ENCODE results near the gene KREMEN1.

KREMEN1 gene

DNA sequence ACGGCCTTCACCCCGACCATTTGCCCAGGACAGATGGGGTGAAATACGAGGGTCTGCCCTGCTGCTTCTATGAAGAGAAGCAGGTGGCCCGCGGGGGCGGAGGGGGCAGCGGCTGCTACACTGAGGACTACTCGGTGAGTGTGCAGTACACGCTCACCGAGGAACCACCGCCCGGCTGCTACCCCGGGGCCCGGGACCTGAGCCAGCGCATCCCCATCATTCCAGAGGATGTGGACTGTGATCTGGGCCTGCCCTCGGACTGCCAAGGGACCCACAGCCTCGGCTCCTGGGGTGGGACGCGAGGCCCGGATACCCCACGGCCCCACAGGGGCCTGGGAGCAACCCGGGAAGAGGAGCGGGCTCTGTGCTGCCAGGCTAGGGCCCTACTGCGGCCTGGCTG, 22.4 kb upstream of the KREMEN1 start:
- no peaks in the 10 kb centered on the region for H3K9me3 ChIP-seq (ENCODE audit: control insufficient read depth in 1 of 2, low read length in 2 of 2)
- H3K4me3 ChIP-seq (ENCODE audit: low read depth in 1 of 2, low read length in 2 of 2): no peak overlapping the region
- H3K27ac ChIP-seq (ENCODE audit: low read length): no peak overlapping the region
- peaks cover 13 to 42% of the 10 kb centered on the region in 2 donors for H3K36me3 ChIP-seq (ENCODE audit: control insufficient read depth in 1 of 2, insufficient read depth in 2 of 2, low read length in 2 of 2)
- H3K4me1 ChIP-seq (ENCODE audit: control insufficient read depth in 1 of 2, insufficient read depth in 2 of 2, low read length in 2 of 2): no peaks in the 10 kb centered on the region
- no peaks in the 10 kb centered on the region for H3K27me3 ChIP-seq (ENCODE audit: low read depth, low read length)

DNA sequence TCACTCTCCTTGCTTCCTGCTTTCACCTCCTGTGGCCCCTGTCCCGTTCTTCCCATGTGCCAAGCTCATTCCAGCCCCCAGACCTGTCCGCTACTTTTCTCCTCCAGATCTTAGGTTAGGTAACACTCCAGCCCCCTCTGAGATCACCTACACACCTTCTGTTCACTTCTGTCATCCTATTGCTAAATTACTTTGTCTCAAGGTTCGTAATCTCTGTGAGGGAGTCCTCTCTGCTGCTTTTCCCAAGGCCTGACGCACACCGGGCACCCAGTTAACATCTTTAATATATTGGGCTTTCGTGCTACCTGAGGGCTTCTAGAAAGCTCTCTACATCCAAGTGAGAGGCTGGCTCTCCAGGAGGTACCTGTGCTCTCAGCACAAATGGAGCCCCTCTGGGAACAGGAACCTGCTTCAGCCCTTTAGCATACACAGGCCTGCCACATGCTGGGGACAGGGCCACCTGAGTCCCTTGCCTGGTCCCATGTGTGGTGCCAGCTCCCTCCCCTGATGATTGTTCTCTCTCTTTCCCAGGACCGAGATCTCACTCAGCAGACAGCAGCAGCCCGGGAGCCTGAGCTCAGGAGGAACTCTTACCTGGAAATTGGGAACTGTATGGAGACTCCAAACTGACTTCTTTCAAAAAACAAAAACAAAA, 19.7 kb upstream of the KREMEN1 start:
- no peaks in the 10 kb centered on the region for H3K9me3 ChIP-seq (ENCODE audit: control insufficient read depth in 1 of 2, low read length in 2 of 2)
- no peak overlapping the region for H3K27ac ChIP-seq (ENCODE audit: low read length)
- no peak overlapping the region for H3K4me3 ChIP-seq (ENCODE audit: low read depth in 1 of 2, low read length in 2 of 2)
- no peaks in the 10 kb centered on the region for H3K27me3 ChIP-seq (ENCODE audit: low read depth, low read length)
- H3K36me3 ChIP-seq (ENCODE audit: control insufficient read depth in 1 of 2, insufficient read depth in 2 of 2, low read length in 2 of 2): peaks cover 7 to 21% of the 10 kb centered on the region in 2 donors
- H3K4me1 ChIP-seq (ENCODE audit: control insufficient read depth in 1 of 2, insufficient read depth in 2 of 2, low read length in 2 of 2): no peaks in the 10 kb centered on the region

DNA sequence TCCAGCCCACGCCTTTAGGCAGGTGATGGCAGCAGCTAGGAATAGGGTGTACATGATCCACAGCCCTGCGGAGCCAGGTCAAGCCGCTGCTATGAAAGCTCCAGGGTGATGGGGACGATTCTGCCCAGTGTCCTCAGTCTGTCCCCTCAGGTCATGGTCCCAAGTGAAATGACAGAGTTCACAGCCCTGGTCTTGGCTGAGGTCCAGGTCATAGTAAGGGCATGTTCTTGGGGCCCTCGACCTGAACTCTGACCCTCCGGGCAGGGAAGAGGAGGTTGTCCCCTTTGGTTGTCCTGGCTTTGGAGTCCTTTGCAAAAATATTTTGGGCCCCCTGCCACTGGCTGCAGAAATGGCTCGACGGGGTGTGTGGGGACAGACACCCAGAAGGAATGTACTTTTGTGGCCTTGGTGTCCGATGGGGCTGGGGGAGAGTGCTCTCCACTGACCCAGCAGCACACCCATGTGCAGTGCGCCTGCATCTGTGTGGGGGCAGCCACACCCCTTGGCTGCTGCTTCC, 18.5 kb upstream of the KREMEN1 start:
- Histone ChIP-seq H3K27me3 (ENCODE audit: low read depth, low read length) (no peaks in the 10 kb centered on the region), H3K36me3 (ENCODE audit: control insufficient read depth in 1 of 2, insufficient read depth in 2 of 2, low read length in 2 of 2) (peaks cover 0 to 10% of the 10 kb centered on the region in 2 donors), H3K27ac (ENCODE audit: low read length) (no peak overlapping the region), H3K9me3 (ENCODE audit: control insufficient read depth in 1 of 2, low read length in 2 of 2) (no peaks in the 10 kb centered on the region), H3K4me1 (ENCODE audit: control insufficient read depth in 1 of 2, insufficient read depth in 2 of 2, low read length in 2 of 2) (no peaks in the 10 kb centered on the region), H3K4me3 (ENCODE audit: low read depth in 1 of 2, low read length in 2 of 2) (no peak overlapping the region)

- no peaks in the 10 kb centered on the region for H3K4me1 ChIP-seq (ENCODE audit: control insufficient read depth in 1 of 2, insufficient read depth in 2 of 2, low read length in 2 of 2)
- H3K27me3 ChIP-seq (ENCODE audit: low read depth, low read length): no peaks in the 10 kb centered on the region
- H3K36me3 ChIP-seq (ENCODE audit: control insufficient read depth in 1 of 2, insufficient read depth in 2 of 2, low read length in 2 of 2): no peaks in the 10 kb centered on the region
- no peak overlapping the region for H3K4me3 ChIP-seq (ENCODE audit: low read depth in 1 of 2, low read length in 2 of 2)
- H3K9me3 ChIP-seq (ENCODE audit: control insufficient read depth in 1 of 2, low read length in 2 of 2): no peaks in the 10 kb centered on the region
- H3K27ac ChIP-seq (ENCODE audit: low read length): no peak overlapping the region
Measured at GRCh38 chr22:29055192-29055830, 17.5 kb upstream of the KREMEN1 start.

DNA sequence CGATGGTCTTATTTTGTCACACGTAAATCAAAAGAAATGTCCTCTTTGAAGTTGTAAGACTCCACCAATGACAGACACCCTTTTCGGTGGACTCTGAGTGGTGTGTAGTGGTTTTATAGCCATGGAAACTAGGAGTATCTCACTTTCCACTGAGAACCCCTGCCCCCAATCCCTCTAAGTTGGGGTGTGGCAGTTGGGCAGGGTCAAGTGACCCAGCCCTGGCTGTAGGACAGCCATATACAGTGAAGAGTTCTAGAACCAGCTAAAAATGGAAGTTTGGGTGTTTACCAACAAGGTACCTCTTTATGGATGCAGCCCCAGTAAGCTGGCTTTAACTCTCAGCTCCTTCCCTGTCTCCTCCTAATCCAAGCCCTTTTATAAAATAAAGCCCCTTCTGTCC, 16.4 kb upstream of the KREMEN1 start:
- no peak overlapping the region for H3K27ac ChIP-seq (ENCODE audit: low read length)
- no peaks in the 10 kb centered on the region for H3K9me3 ChIP-seq (ENCODE audit: control insufficient read depth in 1 of 2, low read length in 2 of 2)
- no peak overlapping the region for H3K4me3 ChIP-seq (ENCODE audit: low read depth in 1 of 2, low read length in 2 of 2)
- no peaks in the 10 kb centered on the region for H3K36me3 ChIP-seq (ENCODE audit: control insufficient read depth in 1 of 2, insufficient read depth in 2 of 2, low read length in 2 of 2)
- no peaks in the 10 kb centered on the region for H3K27me3 ChIP-seq (ENCODE audit: low read depth, low read length)
- H3K4me1 ChIP-seq (ENCODE audit: control insufficient read depth in 1 of 2, insufficient read depth in 2 of 2, low read length in 2 of 2): no peaks in the 10 kb centered on the region

GRCh38 chr22:29060251-29060869, 12.5 kb upstream of the KREMEN1 start:
- no peaks in the 10 kb centered on the region for H3K9me3 ChIP-seq (ENCODE audit: control insufficient read depth in 1 of 2, low read length in 2 of 2)
- H3K27ac ChIP-seq (ENCODE audit: low read length): no peak overlapping the region
- no peaks in the 10 kb centered on the region for H3K4me1 ChIP-seq (ENCODE audit: control insufficient read depth in 1 of 2, insufficient read depth in 2 of 2, low read length in 2 of 2)
- H3K36me3 ChIP-seq (ENCODE audit: control insufficient read depth in 1 of 2, insufficient read depth in 2 of 2, low read length in 2 of 2): no peaks in the 10 kb centered on the region
- H3K27me3 ChIP-seq (ENCODE audit: low read depth, low read length): no peaks in the 10 kb centered on the region
- H3K4me3 ChIP-seq (ENCODE audit: low read depth in 1 of 2, low read length in 2 of 2): no peak overlapping the region

GRCh38 chr22:29060931-29061330, 11.9 kb upstream of the KREMEN1 start:
- Histone ChIP-seq H3K4me1 (ENCODE audit: control insufficient read depth in 1 of 2, insufficient read depth in 2 of 2, low read length in 2 of 2) (peaks cover 0 to under 1% of the 10 kb centered on the region in 2 donors), H3K9me3 (ENCODE audit: control insufficient read depth in 1 of 2, low read length in 2 of 2) (no peaks in the 10 kb centered on the region), H3K36me3 (ENCODE audit: control insufficient read depth in 1 of 2, insufficient read depth in 2 of 2, low read length in 2 of 2) (no peaks in the 10 kb centered on the region), H3K27ac (ENCODE audit: low read length) (no peak overlapping the region), H3K27me3 (ENCODE audit: low read depth, low read length) (no peaks in the 10 kb centered on the region), H3K4me3 (ENCODE audit: low read depth in 1 of 2, low read length in 2 of 2) (no peak overlapping the region)

DNA sequence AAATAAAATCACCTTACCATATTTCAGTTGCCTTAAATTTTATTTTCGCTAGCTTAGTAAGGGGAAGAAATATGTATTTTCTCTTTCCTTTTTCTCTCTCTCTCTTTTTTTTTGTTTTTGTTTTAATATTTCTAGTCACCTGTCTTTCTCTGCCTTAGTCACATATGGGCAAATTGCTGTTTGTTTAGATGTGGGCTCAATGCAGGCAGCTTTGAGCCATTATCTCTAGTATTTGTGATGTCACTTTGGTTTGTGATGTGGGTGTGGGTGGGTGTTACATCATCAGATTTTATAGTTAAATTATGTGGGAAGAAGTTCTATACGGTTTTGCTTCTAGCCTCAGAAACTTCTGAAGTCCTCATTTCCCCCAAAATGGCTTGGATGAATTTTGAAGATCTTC, 11.1 kb upstream of the KREMEN1 start, which contains the start of gene C22orf31:
Gene C22orf31 (minus strand): TSS at position 59 of the 400 bp plus-strand sequence. CDS start 39 bp downstream, at position 20.
- Histone ChIP-seq H3K4me3 (ENCODE audit: low read depth in 1 of 2, low read length in 2 of 2) (no peak within 1 kb of the TSS), H3K4me1 (ENCODE audit: control insufficient read depth in 1 of 2, insufficient read depth in 2 of 2, low read length in 2 of 2) (peaks cover 0 to 3% of the 10 kb centered on the region in 2 donors), H3K27me3 (ENCODE audit: low read depth, low read length) (no peaks in the 10 kb centered on the region), H3K9me3 (ENCODE audit: control insufficient read depth in 1 of 2, low read length in 2 of 2) (no peaks in the 10 kb centered on the region), H3K36me3 (ENCODE audit: control insufficient read depth in 1 of 2, insufficient read depth in 2 of 2, low read length in 2 of 2) (no peaks in the 10 kb centered on the region), H3K27ac (ENCODE audit: low read length) (no peak within 1 kb of the TSS)

GRCh38 chr22:29062286-29062821, 10.5 kb upstream of the KREMEN1 start:
- no peaks in the 10 kb centered on the region for H3K27me3 ChIP-seq (ENCODE audit: low read depth, low read length)
- H3K36me3 ChIP-seq (ENCODE audit: control insufficient read depth in 1 of 2, insufficient read depth in 2 of 2, low read length in 2 of 2): no peaks in the 10 kb centered on the region
- H3K4me3 ChIP-seq (ENCODE audit: low read depth in 1 of 2, low read length in 2 of 2): no peak overlapping the region
- H3K4me1 ChIP-seq (ENCODE audit: control insufficient read depth in 1 of 2, insufficient read depth in 2 of 2, low read length in 2 of 2): peaks cover 0 to 3% of the 10 kb centered on the region in 2 donors
- H3K9me3 ChIP-seq (ENCODE audit: control insufficient read depth in 1 of 2, low read length in 2 of 2): no peaks in the 10 kb centered on the region
- H3K27ac ChIP-seq (ENCODE audit: low read length): no peak overlapping the region

DNA sequence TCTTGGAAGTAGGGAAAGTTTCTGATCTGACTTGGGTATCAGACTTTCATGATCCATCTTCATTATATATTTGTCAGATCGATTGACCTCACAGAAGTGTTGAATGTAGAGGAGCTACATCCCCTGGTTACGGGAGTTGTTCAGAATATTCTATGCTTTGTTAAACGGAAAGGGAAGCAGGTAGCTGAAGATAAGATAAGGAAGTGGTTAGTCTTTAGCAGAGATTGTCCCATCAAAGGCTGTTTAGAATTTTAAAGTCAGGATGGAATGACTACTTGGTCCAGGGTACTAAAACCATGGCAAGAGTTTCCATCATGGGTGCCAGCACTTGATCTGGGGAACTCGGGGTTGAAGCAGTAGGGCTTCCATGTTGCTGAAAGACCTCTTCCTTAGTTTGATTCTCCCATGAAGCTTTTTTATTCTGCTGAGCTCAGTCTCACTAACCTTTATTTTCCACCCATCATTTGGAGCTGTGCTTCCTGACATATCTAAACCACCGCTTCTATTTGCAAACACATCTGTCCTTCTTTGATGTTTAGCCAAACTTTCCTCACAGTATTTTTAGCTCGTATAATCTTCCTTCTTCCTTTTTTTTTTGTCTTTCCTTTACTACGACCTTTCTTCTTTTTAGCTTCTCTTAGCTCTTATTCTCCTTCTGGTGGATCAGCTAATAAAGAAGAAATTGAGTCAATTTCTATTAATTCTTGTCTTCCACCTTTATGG, 7.2 kb upstream of the KREMEN1 start:
- Histone ChIP-seq H3K4me1 (ENCODE audit: control insufficient read depth in 1 of 2, insufficient read depth in 2 of 2, low read length in 2 of 2) (peaks cover 0 to 3% of the 10 kb centered on the region in 2 donors), H3K27me3 (ENCODE audit: low read depth, low read length) (no peaks in the 10 kb centered on the region), H3K9me3 (ENCODE audit: control insufficient read depth in 1 of 2, low read length in 2 of 2) (no peaks in the 10 kb centered on the region), H3K36me3 (ENCODE audit: control insufficient read depth in 1 of 2, insufficient read depth in 2 of 2, low read length in 2 of 2) (no peaks in the 10 kb centered on the region), H3K4me3 (ENCODE audit: low read depth in 1 of 2, low read length in 2 of 2) (no peak overlapping the region), H3K27ac (ENCODE audit: low read length) (no peak overlapping the region)

DNA sequence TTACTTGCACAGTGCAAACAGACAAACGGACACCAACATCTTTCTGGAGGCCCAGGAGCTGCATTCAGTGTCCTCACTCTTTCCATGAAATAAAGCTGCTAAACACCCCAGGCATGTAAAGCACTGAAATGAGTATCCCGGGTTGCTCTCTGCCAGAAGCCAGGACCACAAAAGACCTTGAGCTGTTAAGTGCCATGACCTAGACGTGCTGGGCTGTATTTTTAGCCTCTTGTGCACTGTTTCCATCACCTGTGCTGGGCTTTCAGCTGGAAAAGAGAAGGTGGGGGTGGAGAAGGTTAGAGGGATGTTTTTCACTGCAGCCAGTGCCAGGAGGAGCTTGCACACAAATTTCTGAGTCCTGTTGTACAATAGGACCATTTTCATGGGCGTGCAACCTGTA, 3.4 kb upstream of the KREMEN1 start:
- no peak overlapping the region for H3K27ac ChIP-seq (ENCODE audit: low read length)
- H3K27me3 ChIP-seq (ENCODE audit: low read depth, low read length): no peaks in the 10 kb centered on the region
- H3K4me1 ChIP-seq (ENCODE audit: control insufficient read depth in 1 of 2, insufficient read depth in 2 of 2, low read length in 2 of 2): peaks cover 7 to 26% of the 10 kb centered on the region in 2 donors
- H3K4me3 ChIP-seq (ENCODE audit: low read depth in 1 of 2, low read length in 2 of 2): no peak overlapping the region
- no peaks in the 10 kb centered on the region for H3K9me3 ChIP-seq (ENCODE audit: control insufficient read depth in 1 of 2, low read length in 2 of 2)
- no peaks in the 10 kb centered on the region for H3K36me3 ChIP-seq (ENCODE audit: control insufficient read depth in 1 of 2, insufficient read depth in 2 of 2, low read length in 2 of 2)

Measured in muscle layer of duodenum (tissue), 2 donors.